ENCODE data around the gene CERS3.

CERS3 gene

DNA sequence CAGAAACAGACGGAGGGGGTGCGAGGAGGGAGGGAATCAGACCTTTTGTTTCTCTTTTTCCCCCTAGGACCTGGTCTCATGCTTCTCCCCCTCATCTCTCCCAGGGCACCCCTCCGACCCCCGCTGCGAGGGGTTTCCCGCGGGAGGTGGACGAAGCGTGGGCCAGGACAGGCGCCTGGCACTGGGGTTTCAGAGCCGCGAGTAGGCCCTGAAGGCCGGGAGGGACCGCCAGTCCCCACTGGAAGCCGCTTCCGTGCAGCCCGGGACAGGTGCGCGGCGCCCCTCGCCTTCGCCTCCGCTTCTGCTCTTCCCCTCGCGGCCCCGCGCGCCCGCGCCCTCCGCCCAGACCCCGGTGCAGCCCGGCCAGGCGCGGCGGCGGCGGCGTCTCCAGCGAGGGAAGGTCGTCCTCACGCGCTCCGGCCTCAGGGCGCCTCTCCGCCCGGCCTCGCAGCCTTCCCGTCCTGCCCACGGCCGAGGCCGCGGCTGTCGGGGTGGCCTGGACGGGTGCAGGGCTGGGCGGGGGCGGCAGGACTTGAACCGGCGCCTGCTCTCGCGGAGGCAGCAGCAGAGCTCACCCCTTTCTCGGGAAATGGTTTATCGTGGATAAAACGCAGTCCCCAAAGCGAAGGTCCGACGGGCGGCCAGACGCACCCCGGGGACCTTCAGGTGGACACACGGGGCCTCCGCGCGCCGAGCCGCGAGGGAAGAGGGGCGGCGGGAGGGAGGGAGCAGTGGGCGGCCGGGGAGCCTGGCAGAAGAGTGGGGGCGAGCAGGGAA lies 155.4 kb downstream of the CERS3 start:
- no peak for DNase-seq

DNA sequence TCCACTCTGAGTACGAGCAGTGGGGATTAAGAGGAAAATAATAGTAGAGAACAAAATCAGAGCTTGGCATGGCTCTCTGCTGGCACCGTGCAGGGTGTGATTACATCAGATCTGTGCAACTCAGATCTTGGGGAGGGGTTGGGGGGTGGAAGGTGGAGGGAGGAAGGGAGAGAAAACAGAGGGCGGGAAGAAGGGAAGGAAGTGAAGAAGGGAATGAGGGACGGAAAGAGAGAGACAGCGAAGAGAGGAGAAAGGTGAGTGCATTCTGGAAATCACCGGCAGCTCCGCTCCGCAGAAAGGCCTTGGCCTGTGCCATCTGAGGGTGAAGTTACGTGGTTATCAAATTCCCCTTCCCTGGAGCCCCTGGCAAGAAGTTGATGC lies 156.0 kb downstream of the CERS3 start:
- DNase-seq, result no peak

DNA sequence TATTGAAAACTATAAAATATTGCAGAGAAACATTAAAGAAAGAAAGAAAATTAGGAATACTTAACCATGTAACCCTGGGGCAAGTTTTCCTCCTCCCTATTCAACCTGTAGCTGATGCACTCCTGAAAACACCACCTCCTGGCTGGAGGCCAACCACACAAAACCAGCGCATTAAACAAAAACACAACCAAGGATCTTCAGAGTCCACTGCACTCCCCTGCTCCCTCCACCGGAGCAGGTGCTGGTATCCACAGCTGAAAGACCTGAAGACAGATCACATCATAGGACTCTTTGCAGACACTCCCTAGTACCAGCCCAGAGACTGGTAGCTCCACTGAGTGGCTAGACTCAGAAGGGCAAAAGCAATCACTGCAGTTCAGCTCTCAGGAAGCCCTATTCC lies 173.4 kb downstream of the CERS3 start:
- no peak for DNase-seq

- no peak for DNase-seq
Measured at GRCh38 chr15:100353449-100353848, 175.3 kb downstream of the CERS3 start.

DNA sequence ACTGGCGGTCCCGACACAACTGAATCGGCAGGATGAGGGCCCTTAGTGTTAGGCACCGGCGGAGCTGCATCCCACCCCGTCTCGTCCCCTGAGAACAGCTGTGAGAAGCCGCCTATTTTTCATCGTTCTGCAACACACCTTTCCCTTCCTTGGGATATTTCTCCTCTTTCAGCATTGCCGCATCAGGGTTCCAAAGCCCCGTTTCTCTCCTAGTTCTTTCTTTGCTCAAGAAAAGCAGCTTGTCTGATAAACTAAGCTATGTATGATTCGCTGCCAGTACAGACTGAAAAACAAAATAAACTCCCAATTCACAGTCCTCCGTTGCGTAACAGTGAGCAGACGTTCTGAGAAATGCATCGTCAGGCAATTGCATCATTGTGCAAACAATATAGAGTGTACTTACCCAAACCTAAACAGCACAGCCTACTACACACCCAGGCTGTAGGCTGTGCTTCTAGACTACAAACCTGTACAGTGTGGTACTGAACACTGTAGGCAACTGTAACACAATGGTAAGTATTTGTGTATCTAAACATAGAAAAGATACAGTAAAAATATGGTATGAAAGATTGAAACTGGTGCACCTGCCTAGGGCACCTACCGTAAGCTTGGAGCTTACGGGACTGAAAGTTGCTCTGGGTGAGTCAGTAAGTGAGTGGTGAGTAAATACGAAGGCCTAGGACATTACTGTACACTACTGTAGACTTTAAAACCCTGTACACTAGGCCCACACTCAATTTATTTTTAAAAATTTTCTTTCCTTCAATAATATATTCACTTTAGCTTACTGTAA lies 178.1 kb downstream of the CERS3 start:
- DNase-seq, result no peak
